SW480 (cell line): ENCODE data around the gene PODN.

ENCODE experiments used
- DNase-seq: peaks from one replicate; pipeline ENCODE4 v3.0.0-alpha.2; 2016; ENCODE audit warnings: low spot score

PODN gene

DNA sequence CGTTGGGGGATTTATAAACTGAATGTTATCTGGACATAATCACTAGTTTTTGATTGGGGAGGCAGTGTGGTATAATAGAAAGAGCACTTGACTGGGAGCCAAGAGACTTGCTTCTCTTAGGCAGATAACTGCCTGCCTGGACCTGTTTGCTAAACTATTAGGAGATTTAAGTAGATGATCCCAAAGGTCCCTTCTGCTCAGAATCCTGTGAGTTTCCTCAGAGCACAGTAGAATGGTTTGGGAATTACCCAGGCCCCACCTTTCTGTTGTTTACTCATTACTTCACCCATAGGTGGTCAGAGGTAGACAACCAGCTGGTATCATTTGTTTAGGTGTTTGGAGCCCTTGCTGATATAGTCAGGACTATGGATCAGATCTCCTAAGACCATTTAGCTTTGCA lies 10.3 kb upstream of the PODN start:
- DNase-seq = no peak

DNA sequence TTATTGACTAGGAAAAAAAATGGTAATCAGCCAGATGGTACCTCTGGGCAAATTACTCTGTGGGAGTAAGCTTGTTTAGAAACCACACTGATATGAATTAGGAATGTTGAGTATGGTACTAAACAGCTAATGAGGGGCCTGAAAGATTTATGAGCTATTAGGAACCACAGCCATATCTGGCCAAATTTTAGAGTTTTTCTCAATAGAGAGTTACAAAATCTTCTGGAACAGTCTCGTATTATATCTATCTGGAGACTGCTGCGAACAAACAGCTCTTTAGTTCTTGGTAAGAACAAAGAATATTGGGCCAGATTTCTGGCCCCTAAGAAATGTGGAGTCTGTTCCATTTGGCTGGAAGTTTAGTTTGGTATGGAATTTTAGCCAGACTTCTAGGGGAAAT lies 4.9 kb upstream of the PODN start:
- DNase-seq = no peak

DNA sequence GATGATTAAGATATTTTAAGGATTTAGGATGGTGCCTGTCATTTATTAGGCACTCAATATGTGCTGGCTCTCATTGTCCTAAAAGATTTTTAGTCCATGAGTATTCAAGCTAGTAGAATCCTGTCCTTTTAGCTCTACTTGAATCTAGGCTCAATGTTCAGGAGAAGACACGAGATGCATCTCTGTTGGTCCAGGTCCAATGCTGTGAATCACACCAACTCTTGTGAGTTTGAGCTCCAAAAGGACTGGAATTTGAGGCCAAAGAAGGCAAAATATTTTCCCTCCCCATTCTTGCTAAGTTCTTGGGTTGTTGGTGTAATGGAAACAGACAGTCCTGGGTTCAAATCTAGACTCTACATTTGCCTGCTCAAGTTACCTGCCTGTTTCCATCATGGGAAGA lies 1.4 kb upstream of the PODN start:
- DNase-seq = no peak

DNA sequence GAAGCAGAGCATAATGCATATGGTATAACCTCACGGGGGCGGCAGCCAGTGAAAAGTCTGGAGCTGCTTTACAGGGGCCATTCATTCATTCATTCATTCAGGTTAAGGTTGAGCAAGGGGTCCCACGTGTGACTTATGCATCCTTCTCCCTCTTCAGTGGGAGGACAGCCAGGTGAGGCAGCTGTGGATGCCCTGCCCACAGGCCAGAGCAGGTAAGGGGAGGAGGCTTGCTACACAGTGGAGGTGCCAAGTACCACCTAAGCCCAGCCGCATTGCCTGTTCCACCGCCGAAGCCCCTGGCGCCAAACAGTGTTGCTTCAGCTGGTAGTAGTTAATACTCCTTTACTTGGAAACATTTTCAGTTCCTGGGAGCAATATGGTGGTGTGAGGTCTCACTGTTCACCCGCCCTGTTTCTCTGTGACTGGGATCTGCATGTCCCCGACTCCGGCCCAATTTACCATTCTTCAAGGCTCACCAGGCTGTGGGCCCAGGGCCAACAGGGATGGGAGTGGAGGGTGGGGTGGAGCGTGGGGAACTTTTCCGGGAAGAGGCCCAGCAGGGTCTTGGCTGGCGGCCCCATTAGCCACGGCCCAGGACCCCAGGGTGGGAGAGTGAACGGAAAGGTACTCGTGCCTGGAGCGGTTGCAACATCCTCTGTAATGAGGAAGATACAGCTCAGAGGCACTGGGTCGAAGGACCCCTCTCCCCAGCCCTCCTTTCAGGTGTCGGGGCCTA lies 722 bp upstream of the PODN start:
- DNase-seq = no peak

DNA sequence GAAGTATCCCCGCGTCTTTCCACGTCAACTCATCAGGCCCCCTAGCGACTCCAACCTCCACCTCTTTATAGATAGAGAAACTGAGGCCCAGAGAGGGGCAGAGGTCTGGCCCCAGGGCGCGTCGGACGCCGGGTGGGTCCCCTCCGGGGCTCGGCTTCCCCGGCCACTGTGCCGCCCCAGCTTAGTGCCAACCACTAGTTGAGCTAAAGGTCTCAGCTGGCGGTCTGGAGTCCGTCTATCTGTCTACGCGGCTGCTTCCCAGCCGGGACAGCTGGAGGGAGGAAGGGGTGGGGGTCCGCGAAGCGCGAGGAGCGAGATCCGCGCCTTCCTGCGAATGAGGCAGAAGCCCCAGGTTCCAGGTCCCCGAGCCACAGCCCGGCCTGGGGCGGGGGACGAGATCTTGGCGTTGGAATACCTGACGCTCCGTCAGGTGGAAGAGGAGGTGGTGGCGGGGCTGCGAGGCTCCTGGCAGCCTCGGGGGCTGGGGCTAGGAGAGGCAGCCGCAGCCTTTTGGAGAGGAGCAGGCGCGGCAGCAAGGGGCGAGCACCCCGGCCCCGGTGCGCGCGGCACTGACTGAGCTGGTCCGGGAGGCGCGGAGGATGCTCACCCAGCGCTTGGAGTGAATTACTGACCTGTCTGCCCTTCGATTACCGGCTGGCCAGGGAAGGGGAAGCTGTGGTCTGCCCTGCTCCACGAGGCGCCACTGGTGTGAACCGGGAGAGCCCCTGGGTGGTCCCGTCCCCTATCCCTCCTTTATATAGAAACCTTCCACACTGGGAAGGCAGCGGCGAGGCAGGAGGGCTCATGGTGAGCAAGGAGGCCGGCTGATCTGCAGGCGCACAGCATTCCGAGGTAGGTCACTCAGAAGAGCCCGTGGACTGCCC lies 937 bp downstream of the PODN start:
- DNase-seq = no peak

DNA sequence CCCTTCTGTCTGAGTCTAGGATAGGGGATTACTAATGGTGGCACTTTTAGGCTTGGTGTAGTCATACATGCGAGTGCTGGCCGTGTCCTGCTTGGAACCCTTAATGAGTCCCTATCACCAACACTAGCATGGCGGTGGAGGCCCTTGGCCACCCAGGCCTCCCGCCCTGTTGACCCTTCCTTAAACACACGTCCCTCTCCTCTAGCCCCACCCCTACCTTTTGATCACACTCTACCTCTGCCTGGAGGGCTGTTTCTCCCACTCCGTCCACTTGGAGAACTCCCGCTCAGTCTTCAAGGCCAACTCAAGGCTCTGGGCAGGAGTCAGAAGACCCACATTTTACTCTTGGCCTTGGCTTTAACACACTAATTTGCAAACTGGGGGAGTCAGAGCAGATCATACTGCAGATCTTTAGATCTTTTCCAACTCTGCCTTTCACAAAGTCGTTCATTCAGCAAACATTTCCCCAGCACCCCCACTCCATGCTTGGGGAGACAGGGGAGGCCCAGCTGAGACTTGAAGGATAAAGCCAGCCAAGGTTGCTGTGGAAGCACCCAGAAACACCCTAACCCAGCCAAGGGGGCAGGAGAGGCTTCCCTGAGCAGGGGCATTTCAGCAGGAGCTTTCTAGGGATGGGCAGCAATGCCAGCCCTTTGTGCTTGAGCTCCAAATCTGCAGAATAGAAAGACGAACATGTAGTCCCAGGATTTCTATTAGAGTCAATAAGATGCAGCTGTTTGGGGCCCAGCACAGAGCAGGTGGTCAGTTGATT lies 1.9 kb downstream of the PODN start:
- no peak for DNase-seq

DNA sequence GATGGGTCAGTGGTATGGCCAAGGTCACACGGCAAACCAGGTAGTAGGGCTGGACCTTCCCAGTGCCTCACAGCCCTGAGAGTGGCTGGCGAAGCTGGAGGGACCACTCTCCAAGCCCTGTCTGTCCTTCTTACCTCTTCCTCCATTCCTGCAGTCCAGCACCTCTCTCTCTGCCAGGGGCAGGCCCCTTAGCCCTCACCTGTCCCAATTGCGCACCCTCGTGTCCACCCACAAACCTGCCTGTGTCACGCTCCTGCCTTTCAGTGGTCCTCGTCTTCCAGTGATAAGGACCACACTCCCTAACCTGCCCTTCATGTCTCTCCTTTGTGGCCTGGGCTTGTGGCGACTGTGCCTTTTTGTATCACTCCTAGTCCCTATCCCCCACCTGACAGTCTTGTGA lies 3.4 kb downstream of the PODN start:
- no peak for DNase-seq

DNA sequence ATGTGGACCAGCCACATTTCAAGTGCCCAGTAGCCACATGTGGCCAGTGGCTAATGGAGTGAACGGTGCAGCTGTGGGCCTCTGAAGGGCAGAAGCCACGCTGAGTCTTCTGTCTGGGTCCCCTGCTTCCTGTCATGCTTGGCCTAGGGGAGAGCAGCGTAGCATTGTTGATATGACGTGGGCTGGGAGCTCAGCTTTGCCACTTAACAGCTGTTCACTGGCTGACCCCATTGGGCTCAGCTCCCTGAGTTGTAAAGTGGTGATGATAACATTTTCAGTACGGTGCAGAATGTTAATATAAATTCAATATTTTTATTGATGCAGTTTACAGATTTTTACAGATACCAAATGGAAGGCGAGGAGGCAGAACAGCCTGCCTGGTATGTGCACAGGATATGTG lies 4.5 kb downstream of the PODN start:
- DNase-seq = no peak

DNA sequence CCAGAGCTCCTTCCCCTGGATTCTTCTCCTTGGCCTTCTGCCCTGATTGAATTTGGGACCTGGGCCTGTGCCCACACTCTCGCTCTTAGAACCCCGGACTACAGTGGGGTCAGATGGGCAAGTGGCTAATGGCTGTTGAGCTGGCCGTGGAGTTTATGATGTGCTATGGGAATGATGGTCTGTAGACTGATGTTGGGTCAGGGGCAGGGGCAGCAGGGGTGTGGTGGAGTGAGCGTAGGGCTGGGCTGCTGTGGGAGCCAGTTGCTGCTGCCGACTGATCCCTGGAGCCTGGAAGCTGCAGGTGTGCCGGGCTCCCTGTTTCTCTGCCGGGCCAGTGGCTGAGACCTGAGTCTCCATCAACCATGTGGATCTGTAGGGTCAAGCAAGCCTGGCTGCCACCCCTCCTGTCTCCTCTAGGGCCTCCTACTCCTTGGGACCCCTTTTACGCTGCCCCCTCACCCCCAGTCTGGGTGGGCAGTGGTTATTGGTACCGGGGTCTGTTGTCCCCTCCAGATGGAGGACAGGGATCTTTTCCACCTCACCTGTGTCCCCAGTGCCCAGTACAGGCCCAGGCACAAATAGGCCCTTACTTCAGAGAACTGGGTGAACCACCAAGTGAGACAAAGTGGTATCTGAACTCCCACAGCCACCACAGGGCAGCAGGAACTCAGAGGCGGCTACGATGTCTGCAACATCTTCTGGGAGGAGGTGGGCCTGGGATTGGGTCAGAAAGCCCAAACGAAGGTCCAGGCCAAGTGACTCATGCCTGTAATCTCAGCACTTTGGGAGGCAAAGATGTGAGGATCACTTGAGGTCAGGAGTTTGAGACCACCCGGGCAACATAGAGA lies 5.1 kb downstream of the PODN start:
- DNase-seq = no peak

DNA sequence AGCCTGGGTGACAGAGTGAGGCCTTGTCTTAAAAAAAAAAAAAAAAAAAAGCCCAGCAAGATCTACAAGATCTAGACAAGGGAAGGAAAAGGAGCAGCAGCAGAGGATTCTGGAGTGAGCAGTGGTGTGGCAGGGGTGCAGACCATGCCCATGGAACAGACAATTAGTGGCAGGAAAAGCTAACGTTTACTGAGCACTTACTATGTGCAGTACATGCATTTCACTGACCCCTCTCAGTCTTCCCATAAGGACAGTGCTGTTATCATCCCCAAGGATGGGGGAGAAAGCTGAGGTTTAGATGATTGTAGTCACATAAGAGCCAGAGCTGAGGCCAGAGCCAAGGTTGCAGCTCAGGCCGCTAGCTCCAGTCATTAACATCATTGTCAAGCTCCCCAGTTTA lies 5.9 kb downstream of the PODN start:
- no peak for DNase-seq

DNA sequence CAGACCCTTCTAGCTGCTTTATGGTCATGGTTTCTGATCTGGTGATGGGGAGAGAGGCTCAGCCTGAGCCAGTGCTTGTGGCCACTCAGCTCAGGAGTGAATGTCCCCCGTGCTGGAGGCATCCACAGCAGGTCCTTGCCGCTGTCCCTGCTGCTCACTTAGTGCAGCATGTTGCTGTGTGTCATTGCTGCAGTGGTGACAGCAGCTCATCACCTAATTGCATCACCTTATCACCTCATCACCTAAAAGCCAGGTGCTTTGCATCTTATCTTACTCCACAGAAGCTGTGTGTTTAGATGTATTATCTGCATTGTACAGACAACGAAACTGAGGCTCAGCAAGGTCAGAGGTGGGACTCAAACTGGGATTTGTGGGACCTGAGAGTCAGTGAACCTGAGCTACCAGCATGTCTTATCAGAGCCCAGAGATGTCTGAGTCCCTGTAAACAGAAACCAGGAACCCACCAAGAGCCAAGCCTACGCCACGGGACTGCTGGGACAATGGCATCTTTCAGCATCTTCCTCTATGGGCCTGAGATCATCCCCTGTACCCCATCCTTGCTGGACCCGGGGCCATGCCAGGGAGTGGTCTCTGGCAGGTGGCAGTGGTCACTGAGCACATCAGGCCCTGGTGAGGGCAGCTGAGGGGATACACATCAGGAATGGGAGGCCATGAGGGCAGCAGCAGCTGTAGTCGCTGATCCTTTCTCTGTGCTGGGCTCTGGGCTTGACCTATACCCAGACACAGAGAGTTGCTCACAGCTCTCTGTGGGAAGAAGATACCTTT lies 6.5 kb downstream of the PODN start:
- no peak for DNase-seq

DNA sequence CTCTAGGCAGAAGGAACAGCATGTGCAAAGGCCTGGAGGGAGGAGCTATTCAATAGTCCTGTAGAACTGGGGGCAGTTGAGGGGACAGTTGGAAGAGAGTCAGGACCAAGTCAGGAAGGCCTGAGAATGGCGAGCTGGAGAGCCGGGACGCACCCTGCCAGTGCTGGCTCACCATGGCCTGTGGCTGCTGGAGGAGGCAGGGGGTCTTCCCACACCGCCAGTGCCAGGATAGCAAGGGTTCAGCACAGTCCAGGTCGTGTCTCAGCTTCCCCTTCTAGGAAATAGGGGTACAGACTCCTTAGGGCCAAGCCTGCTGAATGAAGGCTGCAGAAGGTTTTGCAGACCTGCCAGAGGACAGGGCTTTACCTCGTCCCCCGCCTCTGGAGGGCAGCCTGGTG lies 7.3 kb downstream of the PODN start:
- no peak for DNase-seq

DNA sequence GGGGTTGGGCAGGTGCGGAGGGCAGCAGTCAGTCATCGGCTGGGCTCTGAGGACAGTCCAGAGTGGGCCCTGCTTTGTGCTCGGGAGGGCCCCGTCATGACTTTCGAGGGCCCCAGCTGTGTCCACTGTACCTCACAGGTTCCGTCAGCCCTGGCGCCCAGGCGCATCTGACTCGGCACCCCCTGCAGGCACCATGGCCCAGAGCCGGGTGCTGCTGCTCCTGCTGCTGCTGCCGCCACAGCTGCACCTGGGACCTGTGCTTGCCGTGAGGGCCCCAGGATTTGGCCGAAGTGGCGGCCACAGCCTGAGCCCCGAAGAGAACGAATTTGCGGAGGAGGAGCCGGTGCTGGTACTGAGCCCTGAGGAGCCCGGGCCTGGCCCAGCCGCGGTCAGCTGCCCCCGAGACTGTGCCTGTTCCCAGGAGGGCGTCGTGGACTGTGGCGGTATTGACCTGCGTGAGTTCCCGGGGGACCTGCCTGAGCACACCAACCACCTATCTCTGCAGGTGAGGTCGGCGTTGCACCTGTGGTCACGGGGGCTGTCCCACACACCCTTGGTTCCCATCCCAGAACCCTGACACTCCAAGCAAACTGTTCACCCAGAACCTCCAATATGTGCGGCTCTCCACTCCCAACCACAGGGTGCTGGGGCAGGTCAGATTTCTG lies 7.8 kb downstream of the PODN start:
- DNase-seq = no peak

DNA sequence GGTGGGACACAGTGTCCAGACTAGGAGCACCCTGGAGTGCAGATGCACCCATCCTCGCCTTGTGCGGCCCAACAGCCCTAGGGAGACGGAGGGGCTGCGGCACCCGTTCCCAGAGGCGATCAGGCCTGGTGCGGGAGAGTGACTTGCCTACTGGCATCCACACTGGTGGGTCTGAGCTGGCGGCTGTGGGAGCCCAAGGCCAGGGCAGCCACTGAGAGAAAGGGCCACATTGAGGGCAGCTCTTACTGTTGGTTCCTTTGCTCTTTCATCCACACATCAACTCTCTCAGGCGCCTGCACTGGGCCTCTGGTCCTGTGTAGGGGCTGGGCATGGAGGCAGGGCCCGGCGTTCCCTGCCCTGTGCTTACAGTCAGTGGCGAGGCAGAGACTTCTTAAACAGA lies 8.6 kb downstream of the PODN start:
- DNase-seq = no peak

DNA sequence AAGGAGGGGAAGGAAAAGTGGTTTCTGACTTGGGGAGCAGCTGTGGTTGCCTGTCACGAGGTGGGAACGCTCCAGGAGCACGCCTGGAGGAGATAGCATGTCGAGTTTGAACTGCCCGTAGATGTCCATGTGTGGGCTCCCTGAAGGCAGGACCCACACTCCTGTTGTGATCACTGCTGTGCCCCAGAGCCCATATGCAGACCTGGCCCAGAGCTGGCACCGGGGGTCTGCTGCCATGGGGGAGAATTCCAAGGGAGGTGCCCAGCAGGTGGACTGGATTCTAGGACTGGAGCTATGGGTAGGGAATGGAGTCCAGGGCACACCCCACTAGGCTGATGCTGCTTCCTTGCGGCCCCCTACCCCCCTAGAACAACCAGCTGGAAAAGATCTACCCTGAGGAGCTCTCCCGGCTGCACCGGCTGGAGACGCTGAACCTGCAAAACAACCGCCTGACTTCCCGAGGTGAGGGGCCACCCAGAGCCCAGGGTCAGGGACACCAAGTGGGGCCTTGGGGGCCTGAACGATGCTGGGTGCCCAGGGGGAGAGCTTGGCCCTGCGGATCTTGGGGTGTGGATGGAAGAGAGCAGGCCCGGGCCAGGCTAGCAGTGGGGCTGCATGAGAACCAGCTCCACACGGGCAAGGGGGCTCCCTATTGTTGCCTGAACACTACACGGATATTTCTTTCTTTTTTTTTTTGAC lies 9.3 kb downstream of the PODN start:
- DNase-seq = no peak

DNA sequence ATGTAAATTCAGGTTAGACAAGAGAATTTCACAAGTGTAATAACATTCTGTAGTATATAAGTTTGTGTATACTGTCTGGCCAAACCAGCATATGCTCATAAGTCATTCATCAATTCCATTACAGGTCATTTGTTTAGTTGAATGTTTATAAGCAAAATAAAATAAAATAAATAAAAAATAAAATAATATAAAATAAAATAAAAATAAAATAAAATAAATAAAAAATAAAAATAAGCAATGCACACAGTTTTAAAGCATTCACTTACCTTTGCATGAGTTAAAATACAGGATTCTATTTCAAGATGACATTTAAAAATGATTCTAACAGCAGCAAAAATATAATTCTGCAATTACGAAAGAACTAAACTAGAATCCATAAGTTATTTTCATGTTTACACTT lies 9.9 kb downstream of the PODN start:
- DNase-seq = no peak

DNA sequence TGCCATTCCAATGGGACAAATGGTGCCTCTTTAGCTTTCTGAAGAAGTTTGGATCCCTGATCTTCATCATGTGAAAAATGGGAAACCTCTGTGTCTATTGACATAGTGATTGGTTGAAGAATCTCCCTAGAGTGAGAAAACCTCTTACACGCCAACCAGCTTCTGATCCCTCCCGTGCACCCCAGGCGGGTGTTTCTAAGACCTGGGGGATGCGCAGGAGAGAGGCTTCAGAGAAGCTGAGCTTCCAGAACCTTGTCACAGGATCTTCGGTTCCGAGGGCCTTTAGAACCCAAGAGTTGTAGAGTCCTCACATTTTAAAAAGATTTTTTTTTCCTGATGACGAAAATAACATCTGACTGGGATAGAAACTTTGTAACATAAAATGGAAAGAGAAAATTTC lies 11.3 kb downstream of the PODN start:
- DNase-seq = no peak

DNA sequence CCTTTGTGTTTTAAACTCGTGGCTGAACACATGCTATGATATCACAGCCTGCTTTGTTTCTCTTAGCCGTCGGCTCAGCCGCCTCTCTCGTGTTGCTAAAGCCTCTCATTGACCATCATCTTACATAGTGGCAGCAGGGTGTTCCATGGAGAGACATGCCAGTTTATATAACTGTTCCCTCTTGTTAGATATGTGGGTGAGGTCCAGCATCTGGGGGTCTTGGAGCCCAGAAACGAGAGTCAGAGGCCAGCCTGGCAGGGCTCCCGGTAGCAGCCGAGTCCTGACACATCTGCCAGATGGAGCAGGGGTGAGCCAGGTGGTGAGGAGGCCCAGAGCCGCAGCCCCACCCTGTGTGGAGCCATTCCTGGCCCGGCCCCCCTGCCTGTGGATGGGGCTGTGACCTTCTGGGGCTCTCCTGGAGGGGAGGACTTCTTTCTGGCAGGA lies 11.9 kb downstream of the PODN start:
- no peak for DNase-seq

DNA sequence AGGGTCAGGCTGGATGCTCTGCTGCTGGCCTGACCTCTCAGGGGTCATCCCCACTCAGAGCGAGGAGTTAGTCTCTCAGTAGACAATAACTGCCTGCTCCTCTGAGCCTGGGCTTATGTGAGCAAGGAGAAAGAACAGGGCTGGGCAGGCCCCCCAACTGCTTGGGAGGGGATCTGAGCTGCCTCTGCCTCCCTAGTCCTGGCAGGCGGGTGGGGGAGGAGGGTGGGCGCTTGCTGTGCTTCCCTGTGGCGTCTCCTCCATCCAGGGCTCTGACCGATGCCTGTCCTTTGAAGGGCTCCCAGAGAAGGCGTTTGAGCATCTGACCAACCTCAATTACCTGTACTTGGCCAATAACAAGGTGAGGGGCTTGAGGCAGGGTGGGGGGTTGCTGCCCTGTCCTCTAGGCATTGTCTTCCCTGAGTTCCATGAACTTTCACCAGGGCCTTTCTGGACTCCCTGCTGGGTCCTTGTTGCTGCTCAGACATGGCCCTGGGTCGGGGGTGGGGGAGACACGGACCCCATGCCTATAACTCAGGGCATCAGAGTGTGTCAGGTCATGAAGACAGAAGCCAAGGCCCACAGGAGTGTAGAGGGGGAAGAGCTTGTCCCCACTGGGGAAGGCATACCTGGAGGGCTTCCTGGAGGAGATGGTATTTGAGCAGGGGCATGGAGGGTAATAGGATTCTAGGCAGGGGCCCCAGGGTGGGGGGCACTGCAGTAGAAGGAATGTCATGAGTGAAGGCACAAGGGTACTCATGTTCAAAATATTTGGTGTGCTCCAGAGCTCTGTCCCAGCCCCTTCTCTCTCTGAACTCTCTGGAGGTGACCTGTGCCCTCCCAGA lies 12.5 kb downstream of the PODN start:
- DNase-seq = no peak
